Osteocyte (in vitro differentiated cells): Measurements from ENCODE around the gene SH3D21. TPM values are rescaled to one million over a fixed set of nuclear protein-coding genes. Genes with fewer than 3 reads are reported as not detected.

Experiments
- DNase-seq: peaks from one replicate; pipeline ENCODE4 v3.0.0; 2021; ENCODE audit warnings: mixed read lengths; ENCODE audit not compliant: unreplicated experiment; ENCODE audit errors: extremely low spot score
- H3K27ac Mint-ChIP-seq: one replicate; pipeline ENCODE4 v1.8.0; 2021; ENCODE audit warnings: mild to moderate bottlenecking, mixed read lengths; ENCODE audit not compliant: unreplicated experiment
- H3K27me3 Mint-ChIP-seq: one replicate; pipeline ENCODE4 v1.8.0; 2021; ENCODE audit warnings: mixed read lengths; ENCODE audit not compliant: unreplicated experiment
- H3K36me3 Mint-ChIP-seq: one replicate; pipeline ENCODE4 v1.8.0; 2021; ENCODE audit warnings: mixed read lengths; ENCODE audit not compliant: unreplicated experiment
- H3K4me1 Mint-ChIP-seq: one replicate; pipeline ENCODE4 v1.8.0; 2021; ENCODE audit warnings: mixed read lengths; ENCODE audit not compliant: unreplicated experiment
- H3K4me3 Mint-ChIP-seq: one replicate; pipeline ENCODE4 v1.8.0; 2021; ENCODE audit warnings: mild to moderate bottlenecking, moderate library complexity, mixed read lengths; ENCODE audit not compliant: unreplicated experiment
- H3K9me3 Mint-ChIP-seq: one replicate; pipeline ENCODE4 v1.8.0; 2021; ENCODE audit warnings: mixed read lengths; ENCODE audit not compliant: unreplicated experiment
- CTCF ChIP-seq: fragments of 200-600 bp; sonication (generic); IDR thresholded peaks from 2 replicates; pipeline ENCODE4 v1.5.0; 2021; ENCODE audit warnings: antibody characterized with exemption, mild to moderate bottlenecking, moderate library complexity
- long read RNA-seq: library from polyadenylated mRNA; unstranded; transcript quantifications from one replicate; pipeline ENCODE4 v2.0.0, GENCODE V29; 2021
- total RNA-seq: library from RNA; stranded (reverse); gene quantifications from 2 replicates; pipeline ENCODE4 v1.2.1, GENCODE V29; 2021

The SH3D21 gene
- 5.1 and 6.4 TPM in 2 replicates for total RNA-seq
- long read RNA-seq = 0 reads

- peak within 1 kb of the TSS; percentile 87 for H3K27ac Mint-ChIP-seq
- H3K27me3 Mint-ChIP-seq = no peaks in the 10 kb centered on the region
- H3K4me1 Mint-ChIP-seq = peaks cover 16% of the 10 kb centered on the region
- peaks cover 21% of the 10 kb centered on the region for H3K36me3 Mint-ChIP-seq
- H3K9me3 Mint-ChIP-seq = no peaks in the 10 kb centered on the region
- peak within 1 kb of the TSS; percentile 93 for H3K4me3 Mint-ChIP-seq
- no peak for DNase-seq
- TF ChIP-seq CTCF = peak; percentile 26
Measured at GRCh38 chr1:36306210-36306901, at the start of gene SH3D21. Gene SH3D21 (plus strand): TSS chr1:36306368. CDS start chr1:36306421, 53 bp downstream.

DNA sequence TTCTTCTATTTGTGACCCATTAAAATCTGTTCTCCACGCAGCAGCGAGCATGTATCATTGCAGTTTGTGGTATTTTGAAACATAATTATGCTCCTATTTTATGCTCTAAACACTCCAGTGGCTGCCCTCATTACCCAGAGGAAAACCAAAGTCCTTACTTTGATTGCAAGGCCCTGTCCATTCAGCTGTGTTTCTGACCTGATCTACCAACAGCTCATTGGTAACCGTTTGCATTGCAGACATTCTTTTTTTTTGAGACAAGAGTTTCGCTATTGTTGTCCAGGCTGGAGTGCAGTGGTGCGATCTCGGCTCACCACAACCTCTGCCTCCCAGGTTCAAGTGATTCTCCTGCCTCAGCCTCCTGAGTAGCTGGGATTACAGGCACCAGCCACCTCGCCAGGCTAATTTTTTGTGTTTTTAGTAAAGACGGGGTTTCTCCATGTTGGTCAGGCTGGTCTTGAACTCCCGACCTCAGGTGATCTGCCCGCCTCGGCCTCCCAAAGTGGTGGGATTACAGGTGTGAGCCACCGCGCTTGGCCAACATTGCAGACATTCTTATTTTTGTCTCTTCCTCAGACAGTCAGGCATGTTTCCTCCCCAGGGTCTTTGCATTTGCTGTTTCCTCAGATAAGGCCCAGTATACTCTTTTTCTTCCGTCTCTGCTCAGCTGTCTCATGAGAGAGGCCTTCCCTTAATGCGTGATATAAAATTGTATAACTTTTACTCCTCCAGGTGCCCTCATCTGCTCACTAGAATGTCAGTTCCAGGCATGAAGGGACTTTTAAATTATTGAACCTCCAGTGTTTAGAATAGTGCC, 49.4 kb upstream of the SH3D21 start:
- Mint-ChIP-seq H3K27me3 (no peaks in the 10 kb centered on the region), H3K4me1 (peaks cover 45% of the 10 kb centered on the region), H3K9me3 (no peaks in the 10 kb centered on the region), H3K36me3 (peaks cover 17% of the 10 kb centered on the region), H3K4me3 (no peak overlapping the region), H3K27ac (no peak overlapping the region)
- DNase-seq = no peak
- no peak for TF ChIP-seq CTCF

- H3K27ac Mint-ChIP-seq = peak overlapping the region; percentile 16
- TF ChIP-seq CTCF = no peak
- peaks cover 20% of the 10 kb centered on the region for H3K36me3 Mint-ChIP-seq
- no peaks in the 10 kb centered on the region for H3K9me3 Mint-ChIP-seq
- no peak for DNase-seq
- peaks cover 42% of the 10 kb centered on the region for H3K4me1 Mint-ChIP-seq
- no peaks in the 10 kb centered on the region for H3K27me3 Mint-ChIP-seq
- no peak overlapping the region for H3K4me3 Mint-ChIP-seq
Measured at GRCh38 chr1:36257375-36257767, 48.8 kb upstream of the SH3D21 start.

DNA sequence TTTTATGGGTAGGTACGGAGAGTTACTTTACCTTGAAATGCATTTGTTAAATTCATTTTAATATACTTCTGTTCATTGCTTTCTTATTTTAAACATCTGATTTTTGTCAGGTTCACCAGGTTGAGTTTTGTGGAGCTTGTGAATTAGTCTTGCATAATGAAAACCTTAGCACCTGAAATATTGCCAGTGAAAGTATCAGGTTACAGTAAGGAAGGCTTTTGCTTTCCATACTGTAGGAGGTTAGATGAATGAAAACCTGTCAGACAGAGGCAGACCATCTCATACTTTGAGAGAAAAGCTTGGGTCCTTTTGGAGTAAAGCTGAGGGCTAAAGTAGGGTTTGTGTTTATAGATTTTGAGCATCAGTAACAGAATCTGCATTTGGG, 47.2 kb upstream of the SH3D21 start:
- DNase-seq = no peak
- Mint-ChIP-seq H3K4me1 (peaks cover 33% of the 10 kb centered on the region), H3K36me3 (peaks cover 24% of the 10 kb centered on the region), H3K4me3 (no peak overlapping the region), H3K27me3 (no peaks in the 10 kb centered on the region), H3K9me3 (no peaks in the 10 kb centered on the region), H3K27ac (peak overlapping the region; percentile 23)
- TF ChIP-seq CTCF = no peak

DNA sequence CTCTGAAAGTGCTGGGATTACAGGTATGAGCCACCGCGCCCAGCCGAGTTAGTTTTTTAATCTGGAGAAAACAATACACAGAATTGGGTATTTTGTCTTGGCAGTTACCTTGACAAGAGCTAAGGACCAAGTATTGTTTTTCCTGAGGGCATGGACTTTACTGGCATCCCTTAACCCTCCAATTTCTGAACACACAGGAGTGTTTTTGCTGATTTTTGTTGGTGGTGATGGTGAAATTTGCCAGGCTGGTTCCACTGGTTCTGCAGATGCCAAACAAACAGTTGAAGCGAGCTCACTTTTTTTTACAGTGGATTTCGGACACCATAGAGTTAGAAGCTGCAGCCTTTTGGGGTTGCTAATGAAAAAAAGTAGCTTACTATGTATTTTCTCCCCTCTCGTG, 37.2 kb upstream of the SH3D21 start:
- Mint-ChIP-seq H3K27me3 (no peaks in the 10 kb centered on the region), H3K27ac (no peak overlapping the region), H3K4me3 (no peak overlapping the region), H3K36me3 (peaks cover 18% of the 10 kb centered on the region), H3K9me3 (no peaks in the 10 kb centered on the region), H3K4me1 (peaks cover 17% of the 10 kb centered on the region)
- no peak for TF ChIP-seq CTCF
- no peak for DNase-seq
